SK-N-MC (cell line): ENCODE measurements around the gene AP2S1.

Experiments used
- EZH2 ChIP-seq: fragments of 200-600 bp; sonication (generic); IDR thresholded peaks from one replicate; pipeline ENCODE4 v1.6.1; 2017; ENCODE audit warnings: antibody characterized with exemption
- FOXP2 ChIP-seq: optimal IDR thresholded peaks from 2 replicates; pipeline ENCODE3; 2011; ENCODE audit warnings: mild to moderate bottlenecking, moderate library complexity; ENCODE audit not compliant: insufficient read depth; ENCODE audit errors: extremely low read length, control extremely low read depth
- POLR2AphosphoS5 ChIP-seq: IDR thresholded peaks from 2 replicates; pipeline ENCODE4 v1.6.1; 2012; ENCODE audit warnings: mild to moderate bottlenecking, low read depth, low read length, borderline replicate concordance

GRCh38 chr19:46823049-46823448 is 27.6 kb downstream of the AP2S1 start:
- TF ChIP-seq POLR2AphosphoS5 (no peak), EZH2 (no peak), FOXP2 (no peak)
